Gastroesophageal sphincter (tissue), 4 donors: ENCODE data around the gene TCAF1. TPM values are rescaled to one million over a fixed set of nuclear protein-coding genes. Genes with fewer than 3 reads are reported as not detected.

Experiments used
- ATAC-seq: fragments of 150-250 bp; one replicate; pipeline ENCODE4 v1.9.1; 2016; ENCODE audit warnings: mild to moderate bottlenecking, moderate library complexity
- H3K27ac ChIP-seq, 4 donors: fragments of 200-600 bp; sonication (generic) in 3 of 4; 1 replicate in 3 of 4; 2 replicates in 1 of 4; pipeline ENCODE4 v1.5.1; 2016 to 2019
- H3K27me3 ChIP-seq: fragments of 200-600 bp; sonication (generic); one replicate; pipeline ENCODE4 v1.5.1; 2019
- H3K36me3 ChIP-seq, 2 donors: fragments of 200-600 bp; sonication (generic); one replicate each; pipeline ENCODE4 v1.5.1; 2019; ENCODE audit warnings: control low read depth in 1 of 2
- H3K4me1 ChIP-seq, 3 donors: fragments of 200-600 bp; sonication (generic); 1 replicate in 2 of 3; 2 replicates in 1 of 3; pipeline ENCODE4 v1.5.1; 2016 to 2019; ENCODE audit warnings: control low read depth in 2 of 3
- H3K4me3 ChIP-seq, 2 donors: fragments of 200-600 bp; sonication (generic); one replicate each; pipeline ENCODE4 v1.5.1; 2019; ENCODE audit warnings: mild to moderate bottlenecking in 1 of 2, moderate library complexity in 1 of 2
- H3K9me3 ChIP-seq, 3 donors: fragments of 200-600 bp; sonication (generic); one replicate each; pipeline ENCODE4 v1.5.1; 2017 to 2019; ENCODE audit warnings: control low read depth in 2 of 3
- CTCF ChIP-seq, 4 experiments: fragments of 200-600 bp in 2 of 4; fragments of 450-650 bp in 2 of 4; sonication (generic) in 1 of 4; IDR thresholded peaks; one replicate each; pipeline ENCODE4 v1.5.1; 2017 to 2019; ENCODE audit warnings: antibody characterized with exemption in 4 of 4, mild to moderate bottlenecking in 2 of 4, moderate library complexity in 2 of 4
- EP300 ChIP-seq: sonication (generic); formaldehyde crosslinking; IDR thresholded peaks from one replicate; pipeline ENCODE4 v1.6.1; 2017; ENCODE audit warnings: antibody characterized with exemption, mild to moderate bottlenecking
- POLR2A ChIP-seq, 2 donors: fragments of 450-650 bp; IDR thresholded peaks; one replicate each; pipeline ENCODE4 v1.6.1; 2017; ENCODE audit warnings: antibody characterized with exemption in 2 of 2, mild to moderate bottlenecking in 2 of 2, moderate library complexity in 1 of 2
- POLR2AphosphoS5 ChIP-seq: sonication (generic); formaldehyde crosslinking; IDR thresholded peaks from one replicate; pipeline ENCODE4 v1.6.1; 2017; ENCODE audit warnings: antibody characterized with exemption
- whole genome bisulfite sequencing, 2 donors: methylation state at CpG; one replicate each; pipeline ENCODE4 v1.1.5; 2018; ENCODE audit warnings: low coverage in 1 of 2; 5-methylcytosine and 5-hydroxymethylcytosine counted together
- total RNA-seq, 4 donors: library from RNA; depleted of rRNA; stranded (reverse); fragments of >200 nt; gene quantifications; one replicate each; pipeline ENCODE4 v1.1.0, GENCODE V29; 2016

Gene TCAF1
- total RNA-seq, 4 donors from 2014 or later: 34.7 to 66.7 (median 57.7) TPM

DNA sequence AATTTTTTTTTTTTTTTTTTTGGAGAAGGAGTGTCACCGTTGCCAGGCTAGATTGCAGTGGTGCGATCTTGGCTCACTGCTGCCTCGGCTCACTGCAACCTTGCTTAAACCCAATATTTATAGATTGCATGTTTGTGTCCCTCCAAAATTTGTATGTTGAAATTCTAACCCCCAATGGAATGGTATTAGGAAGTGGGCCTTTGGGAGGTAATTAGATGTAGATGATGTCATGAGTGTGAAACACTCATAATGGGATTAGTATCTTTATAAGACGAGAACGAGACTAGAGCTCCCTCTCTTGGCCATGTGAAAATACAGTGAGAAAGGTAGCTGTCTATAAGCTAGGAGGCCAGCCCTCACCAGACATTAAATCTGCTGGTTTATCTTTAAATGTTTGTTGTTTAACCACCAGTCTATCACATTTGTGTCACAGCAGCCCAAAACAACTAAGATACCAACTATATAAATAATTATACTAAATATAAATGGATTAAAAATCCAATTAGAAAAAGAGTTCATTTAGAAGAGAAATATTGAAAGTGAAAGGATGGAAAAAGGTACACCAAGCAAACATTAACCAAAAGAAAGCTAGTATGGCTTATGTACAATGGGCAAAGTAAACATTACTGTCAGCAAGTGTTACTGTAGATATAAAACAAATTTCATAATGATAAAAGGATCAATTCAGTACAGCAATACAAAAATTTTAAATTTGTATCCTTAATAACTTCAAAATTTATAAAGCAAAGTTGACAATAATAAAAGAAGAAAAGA, 9.3 kb downstream of the TCAF1 start:
- H3K36me3 ChIP-seq: no peaks in the 10 kb centered on the region
- no peak for ATAC-seq
- H3K4me3 ChIP-seq: no peak overlapping the region
- WGBS, 2 donors: 84 to 93% methylated on average over 5 of the region's 5 CpGs
- H3K27ac ChIP-seq: no peak overlapping the region
- H3K27me3 ChIP-seq: no peaks in the 10 kb centered on the region
- H3K4me1 ChIP-seq: peaks cover 0 to 7% (median 0%) of the 10 kb centered on the region in 3 donors
- peaks cover 0 to 3% (median 0%) of the 10 kb centered on the region in 3 donors for H3K9me3 ChIP-seq
- TF ChIP-seq POLR2AphosphoS5 (no peak), EP300 (no peak), POLR2A (IDR thresholded peaks at IDR 0.05) (no peak), CTCF (IDR thresholded peaks at IDR 0.05) (no peak)

DNA sequence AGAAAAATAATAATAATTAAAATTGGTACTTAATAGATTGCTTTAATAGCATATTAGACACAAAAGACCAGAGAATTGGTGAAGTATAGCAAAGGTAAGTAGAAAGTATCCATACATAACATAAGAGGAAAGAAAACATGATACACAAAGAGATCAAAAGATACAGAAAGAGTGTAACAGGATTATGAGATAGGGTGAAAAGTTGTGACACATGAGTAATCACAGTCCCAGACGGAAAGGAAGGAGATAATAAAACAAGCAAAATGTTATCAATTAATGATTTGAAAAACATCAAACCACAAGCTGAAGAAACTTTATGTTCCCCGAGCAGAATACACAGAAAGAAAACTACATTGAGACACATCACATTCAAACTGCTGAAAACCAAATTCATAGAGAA, 10.5 kb downstream of the TCAF1 start:
- WGBS, 2 donors: 79 to 100% methylated on average over 2 of the region's 2 CpGs
- H3K4me1 ChIP-seq: peaks cover 0 to 5% (median 0%) of the 10 kb centered on the region in 3 donors
- TF ChIP-seq POLR2AphosphoS5 (no peak), CTCF (IDR thresholded peaks at IDR 0.05) (no peak), POLR2A (IDR thresholded peaks at IDR 0.05) (no peak), EP300 (no peak)

GRCh38 chr7:143890558-143890957, 11.4 kb downstream of the TCAF1 start:
- H3K27ac ChIP-seq: no peak overlapping the region
- H3K4me3 ChIP-seq: no peak overlapping the region
- 100% methylated on average over 2 of the region's 2 CpGs for WGBS, 2 donors
- H3K36me3 ChIP-seq: no peaks in the 10 kb centered on the region
- H3K4me1 ChIP-seq: peaks cover 0 to 9% (median 0%) of the 10 kb centered on the region in 3 donors
- H3K27me3 ChIP-seq: no peaks in the 10 kb centered on the region
- peaks cover 0 to 3% (median 0%) of the 10 kb centered on the region in 3 donors for H3K9me3 ChIP-seq
- TF ChIP-seq EP300 (no peak), POLR2AphosphoS5 (no peak), CTCF (IDR thresholded peaks at IDR 0.05) (no peak), POLR2A (IDR thresholded peaks at IDR 0.05) (no peak)
- ATAC-seq: no peak

More for the DNA sequence above, 10.5 kb downstream of the TCAF1 start:
- Histone ChIP-seq H3K27me3 (no peaks in the 10 kb centered on the region), H3K4me3 (no peak overlapping the region), H3K27ac (no peak overlapping the region), H3K9me3 (peaks cover 0 to 3% (median 0%) of the 10 kb centered on the region in 3 donors), H3K36me3 (no peaks in the 10 kb centered on the region)
- ATAC-seq: no peak

- H3K4me1 ChIP-seq: peaks cover 0 to 24% (median 0%) of the 10 kb centered on the region in 3 donors
- WGBS, 2 donors: 91 to 94% methylated on average over 2 of the region's 2 CpGs
- ATAC-seq: no peak
- H3K27me3 ChIP-seq: no peaks in the 10 kb centered on the region
- peaks cover 0 to 3% (median 0%) of the 10 kb centered on the region in 3 donors for H3K9me3 ChIP-seq
- H3K4me3 ChIP-seq: no peak overlapping the region
- no peak overlapping the region for H3K27ac ChIP-seq
- TF ChIP-seq POLR2AphosphoS5: no peak
- TF ChIP-seq EP300: no peak
- TF ChIP-seq CTCF (IDR thresholded peaks at IDR 0.05): no peak
- TF ChIP-seq POLR2A (IDR thresholded peaks at IDR 0.05): no peak
- no peaks in the 10 kb centered on the region for H3K36me3 ChIP-seq
Observed at GRCh38 chr7:143889068-143889467, 12.9 kb downstream of the TCAF1 start.
